Measurements from ENCODE around the gene RAB31.

DNA sequence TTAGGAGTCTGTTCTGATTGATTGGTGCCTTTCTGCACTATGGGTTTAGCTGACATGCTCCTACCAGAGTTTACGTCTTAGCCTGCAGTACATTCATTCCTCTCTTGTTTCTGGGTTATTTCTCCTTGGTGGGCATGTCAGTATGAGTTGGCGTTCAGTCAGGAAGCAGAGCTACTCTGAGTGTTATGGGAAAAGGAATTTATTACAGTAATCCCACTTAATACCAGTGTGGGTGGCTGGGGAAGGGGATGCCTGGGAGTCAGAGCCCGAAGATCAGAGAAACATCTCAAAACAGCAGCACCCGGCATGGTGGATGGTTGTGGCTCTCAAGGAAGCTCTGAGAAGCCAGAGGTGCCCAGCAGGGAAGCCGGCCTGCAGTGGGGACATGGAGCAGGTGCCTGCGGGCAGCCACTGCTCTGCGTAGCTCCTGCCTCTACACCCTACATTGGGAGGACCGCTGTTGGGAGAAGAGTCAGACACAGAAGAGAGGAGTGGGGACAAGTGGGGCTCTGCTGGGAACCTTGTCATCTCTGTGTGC, 48.9 kb downstream of the RAB31 start:
- TF ChIP-seq, protein P1, sequence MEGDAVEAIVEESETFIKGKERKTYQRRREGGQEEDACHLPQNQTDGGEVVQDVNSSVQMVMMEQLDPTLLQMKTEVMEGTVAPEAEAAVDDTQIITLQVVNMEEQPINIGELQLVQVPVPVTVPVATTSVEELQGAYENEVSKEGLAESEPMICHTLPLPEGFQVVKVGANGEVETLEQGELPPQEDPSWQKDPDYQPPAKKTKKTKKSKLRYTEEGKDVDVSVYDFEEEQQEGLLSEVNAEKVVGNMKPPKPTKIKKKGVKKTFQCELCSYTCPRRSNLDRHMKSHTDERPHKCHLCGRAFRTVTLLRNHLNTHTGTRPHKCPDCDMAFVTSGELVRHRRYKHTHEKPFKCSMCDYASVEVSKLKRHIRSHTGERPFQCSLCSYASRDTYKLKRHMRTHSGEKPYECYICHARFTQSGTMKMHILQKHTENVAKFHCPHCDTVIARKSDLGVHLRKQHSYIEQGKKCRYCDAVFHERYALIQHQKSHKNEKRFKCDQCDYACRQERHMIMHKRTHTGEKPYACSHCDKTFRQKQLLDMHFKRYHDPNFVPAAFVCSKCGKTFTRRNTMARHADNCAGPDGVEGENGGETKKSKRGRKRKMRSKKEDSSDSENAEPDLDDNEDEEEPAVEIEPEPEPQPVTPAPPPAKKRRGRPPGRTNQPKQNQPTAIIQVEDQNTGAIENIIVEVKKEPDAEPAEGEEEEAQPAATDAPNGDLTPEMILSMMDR (IDR thresholded peaks at IDR 0.05) = no peak
- TF ChIP-seq TCF7L2 (IDR thresholded peaks at IDR 0.05; ENCODE audit: low read depth, low read length) (no peak), POLR2AphosphoS5 (IDR thresholded peaks at IDR 0.05; ENCODE audit: low read depth, low read length) (no peak)
